ENCODE data around the gene ERC2.

Gene ERC2

GRCh38 chr3:56190771-56191305, 277.4 kb downstream of the ERC2 start:
- DNase-seq (no peak), ATAC-seq (replicated peaks) (no peak)
- peaks cover 0 to 14% of the 10 kb centered on the region in 2 donors for H3K27me3 Mint-ChIP-seq
- H3K36me3 Mint-ChIP-seq (ENCODE audit: insufficient read depth) = no peaks in the 10 kb centered on the region
- no peaks in the 10 kb centered on the region for H3K9me3 Mint-ChIP-seq
- no peak overlapping the region for H3K4me3 Mint-ChIP-seq
- no peaks in the 10 kb centered on the region for H3K4me1 Mint-ChIP-seq (ENCODE audit: low read depth in 2 of 2)
- no peak overlapping the region for H3K27ac Mint-ChIP-seq

DNA sequence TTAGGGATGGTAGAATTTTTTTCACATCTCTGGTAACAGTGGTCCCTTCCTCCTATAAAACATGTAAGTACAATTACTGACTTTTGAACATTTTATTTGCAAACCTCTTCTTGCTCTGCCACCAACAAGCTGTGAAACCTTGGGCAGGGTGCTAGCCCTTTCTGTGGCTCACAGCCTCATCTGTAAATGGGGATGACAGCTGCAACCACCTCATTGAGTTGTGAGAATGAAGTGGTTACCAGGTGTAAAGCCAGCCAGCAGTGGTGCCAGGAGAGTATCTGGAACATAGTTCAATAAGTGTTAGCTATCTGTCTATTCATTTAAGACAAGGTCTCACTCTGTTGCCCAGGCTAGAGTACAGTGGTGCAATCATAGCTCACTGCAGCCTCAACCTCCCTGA, 278.1 kb downstream of the ERC2 start:
- Mint-ChIP-seq H3K27me3 (peaks cover 0 to 14% of the 10 kb centered on the region in 2 donors), H3K36me3 (ENCODE audit: insufficient read depth) (no peaks in the 10 kb centered on the region), H3K27ac (no peak overlapping the region), H3K4me1 (ENCODE audit: low read depth in 2 of 2) (no peaks in the 10 kb centered on the region), H3K9me3 (no peaks in the 10 kb centered on the region), H3K4me3 (no peak overlapping the region)
- no peak for DNase-seq
- no peak for ATAC-seq (replicated peaks)

DNA sequence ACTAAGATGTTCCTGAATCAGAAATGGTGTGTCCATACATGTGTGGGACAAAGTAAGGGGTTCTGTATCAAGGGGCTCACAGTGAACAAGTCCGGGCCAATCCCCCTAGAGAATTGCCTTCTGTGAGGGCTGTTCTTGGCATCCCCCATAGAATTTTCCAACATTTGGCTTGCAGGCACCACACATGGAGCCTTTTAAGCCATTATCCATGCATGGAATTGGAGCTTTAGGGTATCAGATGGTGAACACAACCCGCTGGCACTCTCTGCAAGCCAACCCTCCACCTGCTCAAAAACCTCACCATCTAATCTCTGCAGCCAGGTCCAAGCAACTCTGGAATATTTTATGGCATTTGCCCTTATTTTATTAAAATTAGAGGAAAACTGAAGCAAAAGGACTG, 278.7 kb downstream of the ERC2 start:
- Mint-ChIP-seq H3K4me3 (no peak overlapping the region), H3K36me3 (ENCODE audit: insufficient read depth) (no peaks in the 10 kb centered on the region), H3K9me3 (no peaks in the 10 kb centered on the region), H3K27me3 (peaks cover 0 to 14% of the 10 kb centered on the region in 2 donors), H3K4me1 (ENCODE audit: low read depth in 2 of 2) (no peaks in the 10 kb centered on the region), H3K27ac (no peak overlapping the region)
- no peak for ATAC-seq (replicated peaks)
- no peak for DNase-seq

DNA sequence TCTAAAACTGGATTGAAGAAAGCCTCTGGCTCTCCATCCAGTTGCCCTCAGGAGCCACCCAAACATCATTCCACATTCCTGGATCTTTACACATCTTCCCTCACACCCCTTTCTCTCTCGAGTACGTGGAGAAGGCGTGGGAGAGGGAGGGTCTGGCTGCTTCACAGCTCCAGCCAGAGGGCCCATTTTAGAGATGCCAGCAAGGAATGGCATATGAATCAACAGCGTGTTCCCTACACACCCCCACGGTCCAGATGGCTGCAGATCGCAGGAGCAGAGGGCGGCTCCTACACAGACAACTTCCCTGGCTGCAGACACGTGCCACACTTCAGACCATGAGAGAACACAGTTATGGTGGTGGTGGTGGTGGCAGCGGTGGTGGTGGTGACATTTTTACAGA, 280.1 kb downstream of the ERC2 start:
- Mint-ChIP-seq H3K4me3 (no peak overlapping the region), H3K9me3 (no peaks in the 10 kb centered on the region), H3K36me3 (ENCODE audit: insufficient read depth) (no peaks in the 10 kb centered on the region), H3K27ac (no peak overlapping the region), H3K4me1 (ENCODE audit: low read depth in 2 of 2) (no peaks in the 10 kb centered on the region), H3K27me3 (peaks cover 0 to 14% of the 10 kb centered on the region in 2 donors)
- DNase-seq (no peak), ATAC-seq (replicated peaks) (no peak)

GRCh38 chr3:56187051-56187450, 281.2 kb downstream of the ERC2 start:
- Mint-ChIP-seq H3K9me3 (peaks cover 0 to 1% of the 10 kb centered on the region in 2 donors), H3K27me3 (peaks cover 0 to 13% of the 10 kb centered on the region in 2 donors), H3K36me3 (ENCODE audit: insufficient read depth) (no peaks in the 10 kb centered on the region), H3K4me3 (no peak overlapping the region), H3K27ac (no peak overlapping the region), H3K4me1 (ENCODE audit: low read depth in 2 of 2) (no peaks in the 10 kb centered on the region)
- no peak for DNase-seq
- no peak for ATAC-seq (replicated peaks)

DNA sequence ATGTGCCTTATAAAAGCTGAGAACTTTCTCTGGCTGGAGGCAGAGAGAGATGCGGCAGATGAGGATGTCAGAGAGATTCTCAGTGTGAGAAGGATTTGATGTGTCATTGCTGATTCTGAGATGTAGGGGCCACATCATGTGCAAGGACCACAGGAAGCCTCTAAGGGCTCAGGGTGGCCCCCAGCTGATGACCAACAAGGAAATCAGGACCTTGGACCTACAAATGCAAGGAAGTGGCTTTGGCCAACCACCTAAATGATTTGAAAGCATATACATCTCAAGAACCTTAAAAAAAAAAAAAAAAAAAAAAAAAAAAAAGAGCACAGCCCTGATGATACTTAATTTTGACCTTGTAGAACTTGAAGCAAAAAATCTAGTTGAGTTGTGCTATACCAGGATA, 282.4 kb downstream of the ERC2 start:
- peaks cover 0 to 6% of the 10 kb centered on the region in 2 donors for H3K27me3 Mint-ChIP-seq
- H3K4me3 Mint-ChIP-seq = no peak overlapping the region
- no peak overlapping the region for H3K27ac Mint-ChIP-seq
- peaks cover 0 to 1% of the 10 kb centered on the region in 2 donors for H3K9me3 Mint-ChIP-seq
- DNase-seq (no peak), ATAC-seq (replicated peaks) (no peak)
- H3K4me1 Mint-ChIP-seq (ENCODE audit: low read depth in 2 of 2) = no peaks in the 10 kb centered on the region
- H3K36me3 Mint-ChIP-seq (ENCODE audit: insufficient read depth) = no peaks in the 10 kb centered on the region

DNA sequence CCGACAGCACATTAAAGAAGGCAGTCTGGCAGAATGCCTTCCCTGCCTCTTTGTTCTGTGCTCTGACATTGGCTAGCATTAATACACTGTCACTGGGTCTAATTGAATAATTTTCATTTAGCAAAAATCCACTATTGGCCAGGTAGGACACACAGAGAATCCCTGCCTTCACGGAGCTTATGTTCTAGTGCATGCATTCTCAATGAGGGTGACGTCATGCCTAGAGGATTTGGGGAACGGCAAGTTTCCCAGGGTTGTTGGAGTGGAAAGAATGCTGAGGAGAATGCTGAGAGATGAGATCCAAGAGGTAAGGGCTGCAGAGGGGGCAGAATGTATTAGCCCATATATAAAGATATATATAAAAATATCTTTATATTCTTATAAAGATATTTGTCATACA, 284.7 kb downstream of the ERC2 start:
- Mint-ChIP-seq H3K4me3 (no peak overlapping the region), H3K36me3 (ENCODE audit: insufficient read depth) (no peaks in the 10 kb centered on the region), H3K4me1 (ENCODE audit: low read depth in 2 of 2) (no peaks in the 10 kb centered on the region), H3K9me3 (peaks cover 0 to 4% of the 10 kb centered on the region in 2 donors), H3K27me3 (peaks cover 0 to 6% of the 10 kb centered on the region in 2 donors), H3K27ac (no peak overlapping the region)
- no peak for DNase-seq
- ATAC-seq (replicated peaks) = no peak

GRCh38 chr3:56180433-56180832, 287.8 kb downstream of the ERC2 start:
- Mint-ChIP-seq H3K36me3 (ENCODE audit: insufficient read depth) (no peaks in the 10 kb centered on the region), H3K4me3 (no peak overlapping the region), H3K9me3 (peaks cover 0 to 4% of the 10 kb centered on the region in 2 donors), H3K27ac (no peak overlapping the region), H3K27me3 (no peaks in the 10 kb centered on the region), H3K4me1 (ENCODE audit: low read depth in 2 of 2) (no peaks in the 10 kb centered on the region)
- DNase-seq = no peak
- no peak for ATAC-seq (replicated peaks)

DNA sequence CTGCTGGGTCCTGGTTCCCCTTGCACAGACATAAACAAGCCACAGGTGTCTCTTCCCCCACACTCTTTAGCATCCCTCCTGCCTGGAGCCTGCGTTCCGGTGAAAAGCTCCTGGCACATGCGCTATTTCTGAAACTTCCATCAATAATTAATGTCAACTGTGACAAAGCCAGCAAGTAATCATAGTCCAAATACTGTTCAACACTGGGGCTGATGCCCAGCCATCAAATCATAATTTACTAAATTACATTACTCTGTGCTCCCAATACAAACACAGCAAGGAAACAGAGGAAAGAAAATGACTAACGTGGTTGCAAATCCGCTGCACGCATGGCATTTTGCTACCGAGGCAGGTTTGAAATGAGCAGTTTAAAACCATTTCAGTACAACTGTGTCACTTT, 294.7 kb downstream of the ERC2 start:
- Mint-ChIP-seq H3K27me3 (no peaks in the 10 kb centered on the region), H3K36me3 (ENCODE audit: insufficient read depth) (no peaks in the 10 kb centered on the region), H3K27ac (no peak overlapping the region), H3K4me1 (ENCODE audit: low read depth in 2 of 2) (no peaks in the 10 kb centered on the region), H3K9me3 (no peaks in the 10 kb centered on the region), H3K4me3 (no peak overlapping the region)
- no peak for ATAC-seq (replicated peaks)
- no peak for DNase-seq

GRCh38 chr3:56164436-56164835, 303.8 kb downstream of the ERC2 start:
- Mint-ChIP-seq H3K27me3 (no peaks in the 10 kb centered on the region), H3K9me3 (peaks cover 0 to 21% of the 10 kb centered on the region in 2 donors), H3K36me3 (ENCODE audit: insufficient read depth) (no peaks in the 10 kb centered on the region), H3K4me3 (no peak overlapping the region), H3K27ac (no peak overlapping the region), H3K4me1 (ENCODE audit: low read depth in 2 of 2) (no peaks in the 10 kb centered on the region)
- ATAC-seq (replicated peaks) (no peak), DNase-seq (no peak)

DNA sequence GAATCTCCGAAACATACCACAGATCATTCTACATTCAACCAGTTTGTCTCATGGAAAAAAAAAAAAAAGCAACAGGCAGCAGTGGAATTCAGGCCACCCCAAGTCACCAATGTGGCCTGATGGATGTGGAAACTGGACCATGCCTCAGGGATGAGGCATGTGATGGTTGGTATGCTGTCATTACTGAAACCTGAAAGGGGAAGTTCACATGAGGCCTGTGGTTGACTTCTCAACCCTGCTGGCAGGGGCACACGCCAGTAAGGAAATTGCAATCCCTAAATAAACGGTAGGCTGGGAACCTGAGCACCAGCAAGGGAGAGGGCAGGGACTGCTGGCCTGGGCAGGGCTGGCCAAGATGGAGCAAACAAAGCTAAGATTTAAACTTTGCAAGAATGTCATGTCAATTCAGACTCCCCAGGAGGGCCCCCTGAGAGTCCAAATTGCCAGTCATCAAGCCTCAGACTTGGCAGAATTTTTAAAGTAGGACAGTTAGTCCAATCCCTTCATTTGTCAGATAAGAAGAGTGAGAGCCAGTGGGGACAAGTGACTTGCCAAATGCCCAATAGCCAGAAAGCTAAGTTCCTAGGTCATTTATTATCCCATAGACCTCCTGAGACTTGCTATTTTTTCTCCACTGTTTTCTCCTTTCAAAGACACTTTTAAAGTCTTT, 310.4 kb downstream of the ERC2 start:
- DNase-seq (no peak), ATAC-seq (replicated peaks) (no peak)
- no peaks in the 10 kb centered on the region for H3K36me3 Mint-ChIP-seq (ENCODE audit: insufficient read depth)
- no peaks in the 10 kb centered on the region for H3K27me3 Mint-ChIP-seq
- no peaks in the 10 kb centered on the region for H3K4me1 Mint-ChIP-seq (ENCODE audit: low read depth in 2 of 2)
- no peak overlapping the region for H3K4me3 Mint-ChIP-seq
- no peak overlapping the region for H3K27ac Mint-ChIP-seq
- H3K9me3 Mint-ChIP-seq = peaks cover 7 to 11% of the 10 kb centered on the region in 2 donors

GRCh38 chr3:56154297-56154696, 314.0 kb downstream of the ERC2 start:
- H3K4me3 Mint-ChIP-seq = no peak overlapping the region

GRCh38 chr3:56147354-56147753, 320.9 kb downstream of the ERC2 start:
- peaks cover 0 to 7% of the 10 kb centered on the region in 2 donors for H3K27me3 Mint-ChIP-seq
- H3K9me3 Mint-ChIP-seq = peaks cover 0 to 2% of the 10 kb centered on the region in 2 donors
- no peaks in the 10 kb centered on the region for H3K4me1 Mint-ChIP-seq (ENCODE audit: low read depth in 2 of 2)
- no peak for ATAC-seq (replicated peaks)
- no peak for DNase-seq
- H3K27ac Mint-ChIP-seq = no peak overlapping the region
- no peak overlapping the region for H3K4me3 Mint-ChIP-seq
- H3K36me3 Mint-ChIP-seq (ENCODE audit: insufficient read depth) = no peaks in the 10 kb centered on the region

More at GRCh38 chr3:56154297-56154696, 314.0 kb downstream of the ERC2 start:
- DNase-seq (no peak), ATAC-seq (replicated peaks) (no peak)
- Mint-ChIP-seq H3K27me3 (no peaks in the 10 kb centered on the region), H3K27ac (no peak overlapping the region), H3K9me3 (peaks cover 0 to 7% of the 10 kb centered on the region in 2 donors), H3K36me3 (ENCODE audit: insufficient read depth) (no peaks in the 10 kb centered on the region), H3K4me1 (ENCODE audit: low read depth in 2 of 2) (no peaks in the 10 kb centered on the region)

DNA sequence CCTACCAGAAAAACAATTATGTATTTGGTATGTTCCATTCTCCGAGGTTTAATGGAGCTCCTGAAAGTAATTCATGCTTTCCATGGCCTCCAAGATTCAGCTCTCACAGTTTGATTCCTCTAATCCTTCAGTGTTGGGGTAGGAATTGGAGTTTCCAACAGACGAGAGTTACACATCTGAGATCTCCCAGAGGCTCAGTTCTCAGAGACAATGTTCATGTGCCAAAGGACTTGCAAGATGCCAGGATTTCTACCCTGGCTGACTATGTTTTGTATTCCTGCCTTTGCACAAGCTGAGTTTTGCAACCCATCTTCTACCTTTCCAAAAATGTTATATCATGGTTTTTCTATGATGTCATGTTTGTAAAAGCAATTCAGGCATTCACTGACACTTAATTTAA, 322.9 kb downstream of the ERC2 start:
- Mint-ChIP-seq H3K27me3 (peaks cover 0 to 7% of the 10 kb centered on the region in 2 donors), H3K4me1 (ENCODE audit: low read depth in 2 of 2) (no peaks in the 10 kb centered on the region), H3K4me3 (no peak overlapping the region), H3K36me3 (ENCODE audit: insufficient read depth) (no peaks in the 10 kb centered on the region), H3K9me3 (peaks cover 0 to 2% of the 10 kb centered on the region in 2 donors), H3K27ac (no peak overlapping the region)
- ATAC-seq (replicated peaks) (no peak), DNase-seq (no peak)
